OCI-LY7 (cell line): ENCODE results near the gene PEX11B.

Experiments
- CTCF ChIP-seq: fragments of 200-600 bp; sonication (generic); conservative IDR thresholded peaks from 2 replicates; pipeline ENCODE4 v1.5.1; 2014; ENCODE audit warnings: mild to moderate bottlenecking, antibody characterized with exemption, low read length, moderate library complexity, mixed read lengths
- EZH2phosphoT487 ChIP-seq: fragments of 200-600 bp; sonication (generic); IDR thresholded peaks from 2 replicates; pipeline ENCODE4 v1.6.1; 2018; ENCODE audit warnings: low read depth, borderline replicate concordance, mild to moderate bottlenecking, mixed run types, antibody characterized with exemption, low read length, moderate library complexity, mixed read lengths

- TF ChIP-seq CTCF (no peak), EZH2phosphoT487 (no peak)
Measured at GRCh38 chr1:145901312-145902021, 17.1 kb downstream of the PEX11B start.
